GM12878 (cell line): ENCODE measurements around the gene KIF26A.

Experiments used
- CBX5 ChIP-seq: sonication (generic); IDR thresholded peaks from 2 replicates; pipeline ENCODE4 v1.6.1; 2016; ENCODE audit warnings: low read depth, moderate library complexity, mild to moderate bottlenecking, inconsistent platforms
- CHD2 ChIP-seq: IDR thresholded peaks from 2 replicates; pipeline ENCODE4 v1.6.1; 2011; ENCODE audit warnings: low read depth, low read length, improper control_type of control experiment, borderline replicate concordance
- EZH2 ChIP-seq: IDR thresholded peaks from 2 replicates; pipeline ENCODE4 v1.6.1; 2012; ENCODE audit warnings: low read depth, mild to moderate bottlenecking, control low read depth, inconsistent platforms, low read length, borderline replicate concordance; ENCODE audit not compliant: control insufficient read depth
- GABPA ChIP-seq: IDR thresholded peaks from 2 replicates; pipeline ENCODE4 v1.6.1; 2014; ENCODE audit warnings: antibody characterized with exemption, low read depth, mild to moderate bottlenecking, inconsistent platforms
- KDM1A ChIP-seq: fragments of 200-600 bp; sonication (generic); IDR thresholded peaks from 2 replicates; pipeline ENCODE4 v1.6.1; 2016; ENCODE audit warnings: borderline replicate concordance
- KLF5 ChIP-seq: fragments of 450-650 bp; IDR thresholded peaks from 2 replicates; pipeline ENCODE4 v1.6.1; 2014; ENCODE audit warnings: mild to moderate bottlenecking; ENCODE audit not compliant: partially characterized antibody
- SRF ChIP-seq, 2 experiments: IDR thresholded peaks; 2 replicates each; pipeline ENCODE4 v1.6.1; 2011; ENCODE audit warnings: low read depth in 2 of 2, low read length in 2 of 2, mild to moderate bottlenecking in 1 of 2, moderate library complexity in 1 of 2
- SUZ12 ChIP-seq: fragments of 200-600 bp; sonication (generic); IDR thresholded peaks from one replicate; pipeline ENCODE4 v1.6.1; 2018; ENCODE audit warnings: antibody characterized with exemption, mild to moderate bottlenecking; ENCODE audit not compliant: unreplicated experiment
- TCF12 ChIP-seq: IDR thresholded peaks from 2 replicates; pipeline ENCODE4 v1.6.1; 2011; ENCODE audit warnings: low read depth, mild to moderate bottlenecking, low read length
- ZNF217 ChIP-seq: fragments of 450-650 bp; IDR thresholded peaks from 2 replicates; pipeline ENCODE4 v1.6.1; 2017; ENCODE audit warnings: antibody characterized with exemption, mild to moderate bottlenecking
- TF ChIP-seq, protein P1 (sequence below), 3 experiments: IDR thresholded peaks in 2 of 3; conservative IDR thresholded peaks in 1 of 3; 2 replicates each; pipeline ENCODE4 v1.5.1; 2011; ENCODE audit warnings: low read depth in 3 of 3, low read length in 3 of 3, mild to moderate bottlenecking in 3 of 3, control low read depth in 2 of 3, moderate library complexity in 2 of 3, inconsistent platforms in 1 of 3, mixed read lengths in 1 of 3; ENCODE audit not compliant: control insufficient read depth in 2 of 3, insufficient read depth in 1 of 3; ENCODE audit errors: extremely low read depth in 1 of 3
- TF ChIP-seq, protein P2 (sequence below): IDR thresholded peaks from 2 replicates; pipeline ENCODE4 v1.6.1; 2012; ENCODE audit warnings: low read depth, low read length, improper control_type of control experiment
- TF ChIP-seq, protein P3 (sequence below): fragments of 450-650 bp; IDR thresholded peaks from 2 replicates; pipeline ENCODE4 v1.6.1; 2017; ENCODE audit warnings: mild to moderate bottlenecking
- TF ChIP-seq, protein P4 (sequence below): IDR thresholded peaks from 2 replicates; pipeline ENCODE4 v1.6.1; 2011; ENCODE audit warnings: borderline replicate concordance, low read depth, mild to moderate bottlenecking, moderate library complexity, mixed read lengths, low read length; ENCODE audit not compliant: insufficient read depth; ENCODE audit errors: extremely low read length

DNA sequence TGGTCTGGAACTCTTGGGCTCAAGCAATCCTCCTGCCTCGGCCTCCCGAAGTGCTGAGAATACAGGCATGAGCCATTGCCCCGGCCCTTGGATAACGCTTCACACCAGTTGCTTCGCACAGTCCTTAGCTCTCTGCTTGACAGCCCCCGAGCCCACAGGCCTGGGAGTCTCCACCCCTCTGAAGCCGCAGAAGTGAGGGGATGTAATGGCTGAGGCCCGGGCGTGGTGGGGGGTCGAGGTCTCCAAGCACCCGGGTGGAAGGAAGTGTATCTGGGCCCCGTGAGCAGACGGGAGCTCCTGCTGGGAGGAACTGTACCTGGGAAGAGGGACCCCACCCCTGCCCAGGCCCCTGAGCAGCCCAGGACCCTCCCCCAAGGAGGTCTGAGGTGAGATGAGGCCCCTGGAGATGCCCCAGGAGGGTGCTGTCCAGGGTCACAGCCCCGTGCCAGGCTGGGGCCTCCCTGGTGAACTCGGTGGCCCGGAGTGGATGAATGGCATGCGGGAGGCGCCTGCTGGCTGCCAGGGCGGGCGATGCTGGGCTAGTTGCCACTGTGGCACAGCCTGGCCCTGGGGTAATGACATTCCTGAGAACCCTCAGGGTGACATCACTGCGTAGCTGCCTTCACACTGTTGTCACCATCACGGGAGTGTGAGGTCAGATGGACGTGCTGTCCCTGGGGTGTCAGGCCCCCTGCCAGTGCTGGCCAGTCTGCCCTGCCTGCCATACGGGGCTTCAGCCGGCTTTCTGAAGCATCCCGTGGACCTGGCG, 48.9 kb downstream of the KIF26A start:
- TF ChIP-seq, protein P1, sequence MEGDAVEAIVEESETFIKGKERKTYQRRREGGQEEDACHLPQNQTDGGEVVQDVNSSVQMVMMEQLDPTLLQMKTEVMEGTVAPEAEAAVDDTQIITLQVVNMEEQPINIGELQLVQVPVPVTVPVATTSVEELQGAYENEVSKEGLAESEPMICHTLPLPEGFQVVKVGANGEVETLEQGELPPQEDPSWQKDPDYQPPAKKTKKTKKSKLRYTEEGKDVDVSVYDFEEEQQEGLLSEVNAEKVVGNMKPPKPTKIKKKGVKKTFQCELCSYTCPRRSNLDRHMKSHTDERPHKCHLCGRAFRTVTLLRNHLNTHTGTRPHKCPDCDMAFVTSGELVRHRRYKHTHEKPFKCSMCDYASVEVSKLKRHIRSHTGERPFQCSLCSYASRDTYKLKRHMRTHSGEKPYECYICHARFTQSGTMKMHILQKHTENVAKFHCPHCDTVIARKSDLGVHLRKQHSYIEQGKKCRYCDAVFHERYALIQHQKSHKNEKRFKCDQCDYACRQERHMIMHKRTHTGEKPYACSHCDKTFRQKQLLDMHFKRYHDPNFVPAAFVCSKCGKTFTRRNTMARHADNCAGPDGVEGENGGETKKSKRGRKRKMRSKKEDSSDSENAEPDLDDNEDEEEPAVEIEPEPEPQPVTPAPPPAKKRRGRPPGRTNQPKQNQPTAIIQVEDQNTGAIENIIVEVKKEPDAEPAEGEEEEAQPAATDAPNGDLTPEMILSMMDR (IDR thresholded peaks at IDR 0.05 in 2 of 3, conservative IDR thresholded peaks at IDR 0.05 in 1 of 3; ENCODE audit: control insufficient read depth in 2 of 3, extremely low read depth in 1 of 3, insufficient read depth in 1 of 3, low read depth in 3 of 3, low read length in 3 of 3): no peak
- TF ChIP-seq, protein P2, sequence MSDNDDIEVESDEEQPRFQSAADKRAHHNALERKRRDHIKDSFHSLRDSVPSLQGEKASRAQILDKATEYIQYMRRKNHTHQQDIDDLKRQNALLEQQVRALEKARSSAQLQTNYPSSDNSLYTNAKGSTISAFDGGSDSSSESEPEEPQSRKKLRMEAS: no peak
- TF ChIP-seq, protein P3, sequence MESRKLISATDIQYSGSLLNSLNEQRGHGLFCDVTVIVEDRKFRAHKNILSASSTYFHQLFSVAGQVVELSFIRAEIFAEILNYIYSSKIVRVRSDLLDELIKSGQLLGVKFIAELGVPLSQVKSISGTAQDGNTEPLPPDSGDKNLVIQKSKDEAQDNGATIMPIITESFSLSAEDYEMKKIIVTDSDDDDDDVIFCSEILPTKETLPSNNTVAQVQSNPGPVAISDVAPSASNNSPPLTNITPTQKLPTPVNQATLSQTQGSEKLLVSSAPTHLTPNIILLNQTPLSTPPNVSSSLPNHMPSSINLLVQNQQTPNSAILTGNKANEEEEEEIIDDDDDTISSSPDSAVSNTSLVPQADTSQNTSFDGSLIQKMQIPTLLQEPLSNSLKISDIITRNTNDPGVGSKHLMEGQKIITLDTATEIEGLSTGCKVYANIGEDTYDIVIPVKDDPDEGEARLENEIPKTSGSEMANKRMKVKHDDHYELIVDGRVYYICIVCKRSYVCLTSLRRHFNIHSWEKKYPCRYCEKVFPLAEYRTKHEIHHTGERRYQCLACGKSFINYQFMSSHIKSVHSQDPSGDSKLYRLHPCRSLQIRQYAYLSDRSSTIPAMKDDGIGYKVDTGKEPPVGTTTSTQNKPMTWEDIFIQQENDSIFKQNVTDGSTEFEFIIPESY: no peak
- TF ChIP-seq GABPA (no peak), EZH2 (no peak), SUZ12 (no peak), ZNF217 (no peak), KDM1A (no peak), SRF (IDR thresholded peaks at IDR 0.05; ENCODE audit: low read depth in 2 of 2, low read length in 2 of 2) (no peak), CHD2 (no peak), TCF12 (no peak), KLF5 (no peak), CBX5 (no peak)
- TF ChIP-seq, protein P4, sequence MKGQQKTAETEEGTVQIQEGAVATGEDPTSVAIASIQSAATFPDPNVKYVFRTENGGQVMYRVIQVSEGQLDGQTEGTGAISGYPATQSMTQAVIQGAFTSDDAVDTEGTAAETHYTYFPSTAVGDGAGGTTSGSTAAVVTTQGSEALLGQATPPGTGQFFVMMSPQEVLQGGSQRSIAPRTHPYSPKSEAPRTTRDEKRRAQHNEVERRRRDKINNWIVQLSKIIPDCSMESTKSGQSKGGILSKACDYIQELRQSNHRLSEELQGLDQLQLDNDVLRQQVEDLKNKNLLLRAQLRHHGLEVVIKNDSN: no peak
